Caco-2 (cell line): ENCODE measurements around the gene HSPG2. TPM values are rescaled to one million over a fixed set of nuclear protein-coding genes. Genes with fewer than 3 reads are reported as not detected.
A peak's percentile ranks its signal among the peaks of the same experiment; 100 is the strongest.
"Not testable (repeated sequence)": the region's sequence is repeated elsewhere in the genome, so short reads cannot be mapped to it uniquely, and the experiment has no call there.

ENCODE experiments used
- Bru-seq: library from RNA; stranded (reverse); fragments of 400-500 nt; gene quantifications from one replicate; lab custom pipeline; 2021; lab: Mats Ljungman, UMichigan
- BruChase-seq, 2 experiments: library from RNA; stranded (reverse); fragments of 400-500 nt; gene quantifications; one replicate each; lab custom pipeline; 2021; lab: Mats Ljungman, UMichigan
- BruUV-seq: library from RNA; stranded (reverse); fragments of 400-500 nt; replicated peaks from 2 replicates; lab custom pipeline; 2021; lab: Mats Ljungman, UMichigan
- CTCF ChIA-PET: fragments of 300-600 bp; sonication (Branson Sonifier 250); formaldehyde crosslinking; loops from one replicate; lab custom pipeline; 2022; ENCODE audit warnings: antibody characterized with exemption; lab: Charles Lee
- POLR2A ChIA-PET: fragments of 300-600 bp; sonication (Branson Sonifier 250); formaldehyde crosslinking; loops from one replicate; lab custom pipeline; 2022; ENCODE audit warnings: antibody characterized with exemption; lab: Charles Lee
- DNase-seq, 2 experiments: peaks; one replicate each; pipeline versions ENCODE4 v3.0.0 to v3.0.0-alpha.2; 2020 to 2022
- H3K27me3 ChIP-seq: replicated peaks from 2 replicates; pipeline ENCODE4 v1.6.0; 2011; ENCODE audit warnings: low read length; ENCODE audit not compliant: control insufficient read depth, insufficient read depth
- H3K36me3 ChIP-seq: 2 replicates; pipeline ENCODE4 v1.5.1; 2011; ENCODE audit warnings: low read length; ENCODE audit not compliant: control insufficient read depth, insufficient read depth
- H3K4me1 ChIP-seq: fragments of 250-450 bp; sonication (Bioruptor Pico); 2 replicates; pipeline ENCODE4 v1.5.1; 2020; ENCODE audit warnings: mild to moderate bottlenecking
- H3K4me3 ChIP-seq: 2 replicates; pipeline ENCODE4 v1.5.1; 2011; ENCODE audit warnings: low read depth, mild to moderate bottlenecking, control low read depth, low read length
- H3K9me3 ChIP-seq: fragments of 250-450 bp; sonication (Bioruptor Pico); 2 replicates; pipeline ENCODE4 v1.5.1; 2020; ENCODE audit warnings: mild to moderate bottlenecking, moderate library complexity
- H3K27ac Mint-ChIP-seq: one replicate; pipeline ENCODE4 v1.8.0; 2022; ENCODE audit warnings: mixed read lengths; ENCODE audit not compliant: unreplicated experiment
- H3K27me3 Mint-ChIP-seq: one replicate; pipeline ENCODE4 v1.8.0; 2022; ENCODE audit warnings: mixed read lengths; ENCODE audit not compliant: insufficient read depth, unreplicated experiment
- H3K36me3 Mint-ChIP-seq: one replicate; pipeline ENCODE4 v1.8.0; 2022; ENCODE audit warnings: mild to moderate bottlenecking, mixed read lengths; ENCODE audit not compliant: insufficient read depth, unreplicated experiment
- H3K4me1 Mint-ChIP-seq: one replicate; pipeline ENCODE4 v1.8.0; 2022; ENCODE audit warnings: low read depth, mixed read lengths; ENCODE audit not compliant: unreplicated experiment
- H3K4me3 Mint-ChIP-seq: one replicate; pipeline ENCODE4 v1.8.0; 2022; ENCODE audit warnings: mild to moderate bottlenecking, moderate library complexity, mixed read lengths; ENCODE audit not compliant: unreplicated experiment
- H3K9me3 Mint-ChIP-seq: one replicate; pipeline ENCODE4 v1.8.0; 2022; ENCODE audit warnings: mixed read lengths; ENCODE audit not compliant: unreplicated experiment
- intact Hi-C: fragments of 100-400 bp; cut with micrococcal nuclease; formaldehyde crosslinking; loops from one replicate; pipeline ENCODE4 v1.10.0; 2022; ENCODE audit not compliant: unreplicated experiment
- long read RNA-seq: library from polyadenylated mRNA; stranded (forward); transcript quantifications from one replicate; pipeline ENCODE4 v2.0.0, GENCODE V29; 2022
- total RNA-seq: library from RNA; stranded (reverse); gene quantifications from 2 replicates; pipeline ENCODE4 v1.2.3, GENCODE V29; 2022
- TF ChIP-seq, protein P1 (sequence below), 2 experiments: fragments of 200-600 bp in 1 of 2; IDR thresholded peaks; 1 replicate in 1 of 2; 2 replicates in 1 of 2; pipeline versions ENCODE4 v1.5.1 to v1.8.0; 2011 to 2022; ENCODE audit warnings: antibody characterized with exemption in 1 of 2, control low read depth in 1 of 2, inconsistent platforms in 1 of 2, low read depth in 1 of 2, low read length in 1 of 2, mild to moderate bottlenecking in 1 of 2, moderate library complexity in 1 of 2; ENCODE audit not compliant: insufficient read depth in 1 of 2, severe bottlenecking in 1 of 2, unreplicated experiment in 1 of 2

Gene HSPG2
- total RNA-seq (234 and 237 TPM in 2 replicates), Bru-seq, nascent RNA (percentile 71 among the genes with signal in this experiment), BruChase-seq, experiment 1, labeled RNA remaining after a 2-hour chase (percentile 74 among the genes with signal in this experiment), BruChase-seq, experiment 2, labeled RNA remaining after a 6-hour chase (percentile 81 among the genes with signal in this experiment)
- long read RNA-seq, partial matches to known transcripts, result 72 of 82 reads
- long read RNA-seq, other reads (novel, unspliced or antisense), result 7 of 82 reads

DNA sequence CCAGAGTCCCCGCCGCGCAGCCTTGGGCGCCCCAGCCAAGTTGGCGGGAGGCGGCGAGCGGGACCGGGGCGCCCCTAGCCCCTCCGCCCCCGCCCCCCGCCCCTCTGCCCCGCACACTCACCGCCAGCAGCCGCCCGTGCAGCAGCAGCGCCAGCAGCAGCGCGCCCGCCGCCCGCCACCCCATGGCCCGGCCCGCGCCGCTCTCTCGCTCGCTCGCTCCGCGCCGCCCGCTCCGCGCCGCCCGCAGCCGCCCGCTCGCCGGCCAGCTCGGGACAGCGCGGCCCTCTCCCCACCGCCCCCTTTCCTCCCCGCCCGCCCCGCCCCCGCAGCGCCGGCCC, at the start of gene HSPG2:
Gene HSPG2, minus strand, starts transcription at position 277 of the 338 bp plus-strand sequence. Its CDS starts 93 bp downstream, at position 184.
- Mint-ChIP-seq H3K4me3 (peak within 1 kb of the TSS; percentile 90), H3K4me1 (peaks cover 50% of the 10 kb centered on the region), H3K9me3 (no peaks in the 10 kb centered on the region), H3K36me3 (peaks cover 44% of the 10 kb centered on the region), H3K27ac (peak within 1 kb of the TSS; percentile 89), H3K27me3 (no peaks in the 10 kb centered on the region)
- Histone ChIP-seq H3K27me3 (no peaks in the 10 kb centered on the region), H3K4me3 (peak within 1 kb of the TSS; percentile 93), H3K9me3 (no peaks in the 10 kb centered on the region), H3K4me1 (peaks cover 44% of the 10 kb centered on the region), H3K36me3 (peaks cover 3% of the 10 kb centered on the region; the same call in 1 of the 2 replicates)
- CTCF ChIA-PET, result interaction anchor here (0.6 kb wide), 1 partner anchor 27 kb away, joined by 5 read pairs; no protein-coding TSS in a partner anchor
- intact Hi-C loops, result loop anchor here (5.0 kb wide), 1 partner anchor 35 kb away; no protein-coding TSS in a partner anchor
- no TSS peak for BruUV-seq
- DNase-seq, result no peak
- TF ChIP-seq, protein P1, sequence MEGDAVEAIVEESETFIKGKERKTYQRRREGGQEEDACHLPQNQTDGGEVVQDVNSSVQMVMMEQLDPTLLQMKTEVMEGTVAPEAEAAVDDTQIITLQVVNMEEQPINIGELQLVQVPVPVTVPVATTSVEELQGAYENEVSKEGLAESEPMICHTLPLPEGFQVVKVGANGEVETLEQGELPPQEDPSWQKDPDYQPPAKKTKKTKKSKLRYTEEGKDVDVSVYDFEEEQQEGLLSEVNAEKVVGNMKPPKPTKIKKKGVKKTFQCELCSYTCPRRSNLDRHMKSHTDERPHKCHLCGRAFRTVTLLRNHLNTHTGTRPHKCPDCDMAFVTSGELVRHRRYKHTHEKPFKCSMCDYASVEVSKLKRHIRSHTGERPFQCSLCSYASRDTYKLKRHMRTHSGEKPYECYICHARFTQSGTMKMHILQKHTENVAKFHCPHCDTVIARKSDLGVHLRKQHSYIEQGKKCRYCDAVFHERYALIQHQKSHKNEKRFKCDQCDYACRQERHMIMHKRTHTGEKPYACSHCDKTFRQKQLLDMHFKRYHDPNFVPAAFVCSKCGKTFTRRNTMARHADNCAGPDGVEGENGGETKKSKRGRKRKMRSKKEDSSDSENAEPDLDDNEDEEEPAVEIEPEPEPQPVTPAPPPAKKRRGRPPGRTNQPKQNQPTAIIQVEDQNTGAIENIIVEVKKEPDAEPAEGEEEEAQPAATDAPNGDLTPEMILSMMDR (IDR thresholded peaks at IDR 0.05; ENCODE audit: insufficient read depth in 1 of 2, low read depth in 1 of 2, low read length in 1 of 2, severe bottlenecking in 1 of 2, unreplicated experiment in 1 of 2), result no peak
- POLR2A ChIA-PET, result interaction anchor here (1.6 to 3.7 kb wide), 3 partner anchors 9 to 14 kb away, joined by 5 to 23 read pairs (median 15); no protein-coding TSS in a partner anchor

DNA sequence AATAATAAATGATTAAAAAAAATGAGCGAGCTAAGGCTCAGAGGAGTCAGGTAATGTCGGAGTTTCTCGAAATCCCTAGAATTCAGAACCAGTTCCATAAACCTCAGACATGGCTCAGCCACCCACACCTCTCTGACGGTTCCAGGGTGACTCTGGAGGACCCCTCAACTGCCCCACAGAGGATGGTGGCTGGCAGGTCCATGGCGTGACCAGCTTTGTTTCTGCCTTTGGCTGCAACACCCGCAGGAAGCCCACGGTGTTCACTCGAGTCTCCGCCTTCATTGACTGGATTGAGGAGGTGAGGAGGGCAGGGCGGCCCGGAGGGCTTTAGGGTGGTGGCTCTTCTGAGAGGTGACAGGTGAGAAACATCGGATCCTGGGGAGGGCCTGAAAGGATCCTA, 49.3 kb upstream of the HSPG2 start:
- H3K4me1 ChIP-seq, H3K4me3 Mint-ChIP-seq, intact Hi-C loops, H3K4me1 Mint-ChIP-seq, DNase-seq, H3K27me3 ChIP-seq, BruUV-seq, H3K27ac Mint-ChIP-seq, H3K4me3 ChIP-seq, H3K36me3 ChIP-seq, H3K9me3 ChIP-seq, CTCF ChIA-PET, POLR2A ChIA-PET, H3K36me3 Mint-ChIP-seq, H3K9me3 Mint-ChIP-seq, H3K27me3 Mint-ChIP-seq: not testable (repeated sequence)

DNA sequence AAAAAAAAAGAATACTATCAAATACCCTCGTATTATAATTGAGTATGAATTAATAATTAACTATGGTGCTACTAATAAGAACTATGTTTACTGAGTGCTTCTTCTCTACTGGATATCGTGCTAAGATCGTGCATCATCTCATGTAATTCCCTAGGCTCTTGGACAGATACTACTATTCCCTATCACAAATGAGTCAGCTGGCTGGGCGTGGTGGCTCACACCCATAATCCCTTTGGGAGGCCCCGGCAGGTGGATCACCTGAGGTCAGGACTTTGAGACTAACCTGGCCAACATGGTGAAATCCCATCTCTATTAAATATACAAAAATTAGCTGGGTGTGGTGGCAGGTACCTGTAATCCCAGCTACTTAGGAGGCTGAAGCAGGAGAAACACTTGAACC, 48.8 kb upstream of the HSPG2 start:
- DNase-seq, H3K27me3 ChIP-seq, H3K27me3 Mint-ChIP-seq, H3K36me3 ChIP-seq, H3K4me1 ChIP-seq, H3K4me1 Mint-ChIP-seq, intact Hi-C loops, H3K36me3 Mint-ChIP-seq, H3K9me3 Mint-ChIP-seq, POLR2A ChIA-PET, H3K9me3 ChIP-seq, H3K4me3 ChIP-seq, CTCF ChIA-PET, BruUV-seq, H3K27ac Mint-ChIP-seq, H3K4me3 Mint-ChIP-seq: not testable (repeated sequence)

DNA sequence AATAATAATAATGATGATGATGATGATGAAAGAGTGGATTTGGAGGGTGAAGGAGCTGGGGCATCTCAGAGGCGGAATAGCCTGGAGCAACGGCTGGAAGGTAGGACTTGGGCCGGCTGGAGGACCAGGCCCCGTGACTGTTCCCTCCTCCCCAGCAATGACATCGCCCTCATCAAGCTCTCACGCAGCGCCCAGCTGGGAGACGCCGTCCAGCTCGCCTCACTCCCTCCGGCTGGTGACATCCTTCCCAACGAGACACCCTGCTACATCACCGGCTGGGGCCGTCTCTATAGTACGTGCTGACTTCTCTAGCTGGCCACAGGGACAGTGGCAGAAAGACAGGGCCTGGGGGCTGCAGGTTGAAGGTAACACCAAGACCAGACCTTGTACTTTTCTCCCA, 46.4 kb upstream of the HSPG2 start:
- H3K4me3 Mint-ChIP-seq, intact Hi-C loops, H3K27ac Mint-ChIP-seq, BruUV-seq, H3K9me3 ChIP-seq, H3K27me3 Mint-ChIP-seq, H3K4me3 ChIP-seq, H3K4me1 Mint-ChIP-seq, H3K4me1 ChIP-seq, DNase-seq, H3K36me3 ChIP-seq, H3K36me3 Mint-ChIP-seq, POLR2A ChIA-PET, H3K27me3 ChIP-seq, H3K9me3 Mint-ChIP-seq, CTCF ChIA-PET: not testable (repeated sequence)

DNA sequence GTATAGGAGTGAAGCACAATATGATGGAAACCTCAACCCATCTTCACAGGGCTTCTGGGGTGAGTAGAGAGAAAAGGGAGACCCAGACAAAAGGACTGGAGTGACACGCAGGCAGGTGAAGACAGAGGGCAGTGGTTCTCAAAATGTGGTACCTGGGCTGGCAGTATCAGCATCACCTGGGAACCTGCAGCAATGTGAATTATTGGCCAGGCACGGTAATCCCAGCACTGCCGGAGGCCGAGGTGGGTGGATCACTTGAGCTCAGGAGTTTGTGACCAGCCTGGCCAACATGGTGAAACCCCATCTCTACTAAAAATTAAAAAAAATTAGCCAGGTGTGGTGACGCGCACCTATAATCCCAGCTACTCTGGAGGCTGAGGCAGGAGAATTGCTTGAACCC, 45.0 kb upstream of the HSPG2 start:
- DNase-seq, H3K27me3 ChIP-seq, BruUV-seq, H3K36me3 Mint-ChIP-seq, POLR2A ChIA-PET, H3K4me3 ChIP-seq, H3K9me3 ChIP-seq, CTCF ChIA-PET, H3K27ac Mint-ChIP-seq, intact Hi-C loops, H3K36me3 ChIP-seq, H3K4me3 Mint-ChIP-seq, H3K4me1 Mint-ChIP-seq, H3K4me1 ChIP-seq, H3K9me3 Mint-ChIP-seq, H3K27me3 Mint-ChIP-seq: not testable (repeated sequence)

DNA sequence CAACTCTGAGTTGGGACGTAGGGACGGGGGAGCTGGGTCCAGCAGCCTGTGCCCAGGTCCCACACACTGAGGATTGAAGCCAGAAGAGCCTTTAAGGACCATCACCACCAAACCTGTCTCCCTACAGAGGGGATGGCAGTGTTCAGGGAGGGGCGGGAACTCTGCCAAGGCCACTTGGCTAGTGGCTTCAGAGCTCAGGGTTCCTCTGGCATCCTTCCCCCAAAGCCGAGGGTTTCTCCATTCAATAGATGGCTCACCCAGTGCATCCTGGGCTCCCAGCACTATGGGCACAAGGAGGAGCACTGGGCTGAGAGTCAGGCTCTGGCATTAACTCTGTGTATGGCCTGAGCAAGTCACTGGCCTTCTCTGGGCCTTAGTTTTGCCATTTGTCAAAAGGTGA, 44.1 kb upstream of the HSPG2 start:
- DNase-seq, result not testable (repeated sequence)

More for the DNA sequence above, 44.1 kb upstream of the HSPG2 start:
- H3K27ac Mint-ChIP-seq, H3K4me3 ChIP-seq, H3K27me3 Mint-ChIP-seq, BruUV-seq, H3K36me3 ChIP-seq, H3K27me3 ChIP-seq, H3K4me1 Mint-ChIP-seq, CTCF ChIA-PET, H3K9me3 ChIP-seq, H3K36me3 Mint-ChIP-seq, H3K4me3 Mint-ChIP-seq, intact Hi-C loops, POLR2A ChIA-PET, H3K9me3 Mint-ChIP-seq, H3K4me1 ChIP-seq: not testable (repeated sequence)
